ENCODE results near the gene KIF3A. TPM values are rescaled to one million over a fixed set of nuclear protein-coding genes. Genes with fewer than 3 reads are reported as not detected.

KIF3A gene
- total RNA-seq (2014; rRNA removed; shearing (Covaris generic)): 3.1 and 4.0 TPM in 2 replicates

GRCh38 chr5:132736853-132737833, at the start of gene KIF3A:
Gene KIF3A, minus strand, starts transcription at chr5:132737546. Its CDS starts 127 bp downstream, at chr5:132737419.
- DNase-seq (ENCODE audit: low spot score): peak; percentile 98

DNA sequence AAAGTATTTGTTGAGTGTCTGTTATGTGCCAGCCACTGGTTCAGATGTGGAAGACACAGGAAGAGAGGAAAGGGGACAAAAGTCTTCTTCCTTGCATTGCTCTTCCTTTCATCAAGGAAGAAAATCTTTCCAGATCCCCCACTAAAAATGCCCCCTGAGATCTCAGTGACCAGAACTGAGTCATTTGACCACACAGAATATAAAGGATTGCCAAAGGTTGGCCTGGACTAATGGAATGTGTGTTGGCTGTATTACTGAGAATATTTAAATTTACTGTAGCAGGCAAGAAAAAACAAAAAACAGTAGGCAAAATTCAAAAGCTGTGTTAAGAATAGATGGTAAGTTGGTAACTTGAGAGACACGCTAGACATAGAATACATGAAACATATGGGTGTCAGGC, 49.7 kb upstream of the KIF3A start:
- DNase-seq (ENCODE audit: low spot score): no peak

DNA sequence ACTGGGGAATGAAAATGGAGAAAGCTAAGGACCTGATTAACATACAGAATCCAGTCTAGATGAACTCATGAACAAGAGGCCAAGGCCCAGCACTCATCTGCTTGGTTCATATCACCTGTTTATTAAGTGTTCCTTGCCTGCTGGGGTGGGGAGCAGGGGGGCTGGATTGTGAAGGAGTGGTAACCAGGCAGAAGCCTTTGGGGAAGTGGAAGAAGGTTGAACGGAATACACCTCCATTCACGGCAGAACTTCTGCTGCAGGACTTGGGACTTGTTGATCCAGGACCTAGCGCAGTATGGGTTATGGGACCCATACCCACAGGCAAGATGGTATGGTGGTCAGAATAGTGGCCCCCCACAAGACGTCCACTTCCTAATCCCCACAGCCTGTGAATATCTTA, 48.5 kb upstream of the KIF3A start:
- DNase-seq (ENCODE audit: low spot score): no peak

- no peak for DNase-seq (ENCODE audit: low spot score)
Measured at GRCh38 chr5:132785365-132785764, 48.0 kb upstream of the KIF3A start.

GRCh38 chr5:132782101-132782500, 44.8 kb upstream of the KIF3A start:
- no peak for DNase-seq (ENCODE audit: low spot score)

DNA sequence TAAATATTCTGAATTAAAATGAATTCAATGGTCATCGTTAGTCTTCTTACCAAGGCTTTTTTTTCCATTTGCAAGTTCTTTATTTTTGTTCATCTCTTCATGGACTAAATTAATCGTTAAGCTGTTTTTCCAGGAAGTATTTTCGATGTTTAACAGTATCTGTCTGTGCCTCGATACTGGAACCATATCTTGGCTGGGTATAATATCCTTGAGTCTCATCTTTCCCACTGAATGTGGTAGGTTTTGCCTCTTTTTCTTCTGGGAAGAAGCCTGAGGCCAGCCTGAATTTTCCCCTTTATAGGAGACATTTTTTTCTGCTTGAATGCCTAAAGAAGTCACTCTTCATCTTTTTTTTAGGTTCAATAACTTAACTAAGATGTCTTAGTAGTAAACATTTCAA, 43.7 kb upstream of the KIF3A start:
- no peak for DNase-seq (ENCODE audit: low spot score)

DNA sequence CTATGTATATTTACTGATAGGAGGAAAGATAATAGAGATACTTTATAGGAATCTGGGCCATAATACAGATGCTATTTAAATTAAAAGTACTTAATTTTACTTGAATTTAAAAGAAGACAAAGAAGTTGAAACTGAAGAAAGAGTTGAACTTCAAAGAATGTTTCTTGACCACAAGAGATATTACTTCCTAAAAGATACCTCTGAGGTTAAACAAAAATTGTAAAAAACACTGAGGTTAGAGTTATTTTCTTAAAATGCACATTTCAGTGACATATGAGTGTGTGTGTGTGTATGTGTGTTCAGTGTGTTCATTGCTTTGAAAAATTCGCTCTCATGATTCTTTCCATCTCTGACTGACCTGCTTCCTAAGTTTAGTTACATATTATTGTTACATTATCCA, 43.2 kb upstream of the KIF3A start:
- no peak for DNase-seq (ENCODE audit: low spot score)

GRCh38 chr5:132779961-132780360, 42.6 kb upstream of the KIF3A start:
- DNase-seq (ENCODE audit: low spot score): no peak

DNA sequence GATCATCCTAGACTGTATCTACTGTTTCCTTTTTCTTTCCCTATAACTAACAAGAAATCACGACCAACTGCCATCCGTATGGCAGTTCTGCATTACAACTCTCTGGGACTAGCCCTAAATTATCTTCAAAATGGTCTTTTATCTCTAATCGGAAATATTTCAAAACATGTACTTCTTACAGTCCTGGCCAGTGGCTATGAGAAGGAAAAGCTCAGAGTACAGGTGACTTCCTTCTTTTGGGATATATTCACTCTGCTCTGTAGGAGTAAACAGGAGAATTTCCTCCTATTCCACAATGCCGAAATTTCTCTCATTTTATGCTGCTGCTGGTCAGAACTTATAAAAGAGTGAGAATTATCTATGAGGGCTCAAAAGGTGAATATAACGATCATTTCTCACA, 41.5 kb upstream of the KIF3A start:
- DNase-seq (ENCODE audit: low spot score): no peak

GRCh38 chr5:132778129-132778528, 40.8 kb upstream of the KIF3A start:
- no peak for DNase-seq (ENCODE audit: low spot score)

- peak; percentile 31 for DNase-seq (ENCODE audit: low spot score)
Measured at GRCh38 chr5:132777209-132778069, 40.1 kb upstream of the KIF3A start, which contains the start of gene SEPTIN8. Gene SEPTIN8, minus strand, starts transcription at chr5:132777239. Its CDS starts 102 bp downstream, at chr5:132777137.

DNA sequence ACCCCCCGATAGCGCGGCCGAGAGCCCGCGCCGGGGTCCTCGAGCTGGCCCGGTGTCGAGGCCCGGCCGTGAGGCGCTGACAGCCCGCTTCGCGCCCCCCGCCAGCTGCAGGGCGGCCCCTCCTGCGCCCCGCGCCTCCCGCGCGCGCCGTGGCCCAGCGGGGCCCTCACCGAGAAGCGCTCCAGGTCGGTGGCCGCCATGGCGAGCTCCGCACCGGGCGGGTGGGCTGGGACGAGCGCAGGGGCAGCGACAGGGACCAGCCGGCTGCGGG, 39.5 kb upstream of the KIF3A start:
- no peak for DNase-seq (ENCODE audit: low spot score)

DNA sequence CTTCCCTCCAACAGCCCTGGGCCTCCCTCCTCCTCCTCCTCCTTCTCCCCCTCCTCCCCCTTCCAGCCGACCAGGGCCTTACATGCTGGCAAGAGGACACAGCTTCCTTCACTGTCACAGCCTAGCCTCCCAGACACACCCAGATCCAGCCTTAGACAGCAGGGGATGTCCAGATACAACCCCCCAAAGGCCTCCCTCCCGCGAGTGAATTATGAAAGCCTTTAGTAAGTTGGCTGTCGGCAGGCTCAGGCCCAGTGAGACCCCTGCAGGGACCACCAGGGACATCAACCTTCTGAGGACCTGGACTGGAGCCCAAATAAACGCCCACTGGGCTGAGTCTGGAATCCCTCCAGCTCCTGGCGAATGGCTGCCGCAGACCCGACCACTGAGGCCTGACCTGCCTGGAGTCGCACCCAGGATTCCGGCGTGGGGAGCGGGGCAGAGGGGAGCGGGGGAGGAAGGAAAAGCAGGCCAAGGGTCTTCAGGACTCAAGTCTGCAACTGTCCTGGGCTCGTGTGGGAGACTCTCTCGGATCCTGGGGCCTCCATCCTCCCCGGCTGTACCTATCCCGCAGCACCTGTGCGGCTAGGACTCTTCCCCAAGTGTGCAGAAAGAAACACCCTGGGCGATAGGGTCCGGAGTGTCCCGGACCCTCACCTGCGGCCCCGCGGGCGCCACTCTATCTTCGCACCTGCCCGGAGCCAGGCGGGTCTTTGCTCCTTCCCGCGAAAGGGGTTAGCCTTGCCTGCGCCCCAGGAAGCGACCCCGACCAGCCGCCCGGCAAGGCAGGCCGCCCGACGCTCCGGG, 39.0 kb upstream of the KIF3A start:
- DNase-seq (ENCODE audit: low spot score): peak; percentile 30

- DNase-seq (ENCODE audit: low spot score): peak; percentile 52
Measured at GRCh38 chr5:132775476-132775961, 38.2 kb upstream of the KIF3A start.

DNA sequence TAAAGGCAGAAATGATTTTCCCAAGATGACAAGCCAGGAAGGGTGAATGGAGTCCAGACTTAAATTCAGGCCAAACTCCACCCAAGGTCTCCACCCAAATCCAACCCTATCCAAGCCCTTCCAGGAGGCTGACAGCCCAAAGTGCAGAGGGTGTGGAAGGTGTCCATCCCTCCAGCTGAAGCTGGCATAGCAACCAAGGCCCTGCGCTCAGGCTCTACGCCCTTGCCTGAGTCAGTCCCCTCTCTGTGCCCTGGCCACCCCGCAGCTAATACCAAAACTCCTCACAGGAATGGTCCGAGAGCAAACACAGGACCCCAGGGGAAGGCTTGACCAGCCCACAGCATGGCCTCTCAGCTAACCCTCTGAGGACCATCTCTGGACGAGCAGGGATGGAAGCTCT, 37.5 kb upstream of the KIF3A start:
- no peak for DNase-seq (ENCODE audit: low spot score)

GRCh38 chr5:132774406-132774805, 37.1 kb upstream of the KIF3A start:
- peak; percentile 60 for DNase-seq (ENCODE audit: low spot score)

- DNase-seq (ENCODE audit: low spot score): no peak
Measured at GRCh38 chr5:132773601-132774355, 36.4 kb upstream of the KIF3A start.

DNA sequence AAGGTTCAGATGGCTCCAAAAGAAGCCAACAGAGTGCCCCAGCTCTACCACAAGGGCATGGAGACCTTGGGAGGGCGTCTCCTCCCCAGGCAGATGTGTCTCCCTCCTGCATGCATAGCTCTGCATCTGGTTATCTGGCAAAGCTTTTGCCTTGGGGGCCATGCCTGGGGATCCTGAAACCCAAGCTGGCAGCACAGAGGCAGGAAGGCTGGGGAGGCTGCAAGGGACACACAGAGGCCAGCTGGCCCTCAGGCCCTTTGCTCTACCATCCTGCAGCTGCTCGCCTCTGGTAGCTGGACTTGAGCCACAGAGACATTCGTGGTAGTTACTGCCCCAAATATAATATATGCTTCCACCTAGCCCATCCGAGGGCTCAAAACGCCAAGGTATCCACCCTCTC, 35.8 kb upstream of the KIF3A start:
- DNase-seq (ENCODE audit: low spot score): no peak

DNA sequence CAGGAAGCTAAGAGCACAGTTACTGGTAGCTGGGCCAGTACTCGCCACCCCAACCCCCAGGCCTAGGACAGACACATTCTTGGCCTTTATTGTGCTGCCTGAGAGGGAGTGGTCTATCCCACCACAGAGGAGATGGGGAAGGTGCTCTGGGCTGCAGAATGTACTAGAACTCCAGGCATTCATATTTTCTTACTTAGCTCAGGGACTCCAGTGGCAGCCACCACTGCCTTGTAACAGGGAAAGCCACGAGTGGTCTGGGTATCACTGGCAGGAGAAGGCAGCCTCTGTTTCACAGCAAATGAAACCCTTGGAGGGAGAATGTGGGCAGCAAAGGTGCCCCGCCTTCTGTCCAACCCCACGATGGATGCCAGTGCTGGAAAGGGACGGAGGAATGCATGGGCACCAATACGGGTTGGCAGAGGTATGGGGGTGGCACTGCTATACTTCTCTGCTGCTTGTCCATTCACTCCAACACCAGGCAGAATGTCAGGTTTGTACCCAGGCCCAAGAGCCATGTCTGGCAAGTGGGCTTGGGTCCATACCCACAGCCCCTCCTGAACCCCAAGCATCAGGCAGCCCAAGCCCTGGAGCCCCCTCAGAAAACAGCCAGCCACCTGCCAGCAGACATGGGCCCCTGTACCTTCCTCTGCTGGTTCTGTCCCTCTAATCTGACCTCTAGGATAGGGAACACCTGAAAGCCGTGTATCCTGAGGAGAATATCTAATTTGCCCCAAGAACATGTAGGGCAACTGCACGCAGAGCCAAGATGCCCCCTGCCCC, 35.1 kb upstream of the KIF3A start:
- DNase-seq (ENCODE audit: low spot score): no peak

GRCh38 chr5:132771503-132771998, 34.2 kb upstream of the KIF3A start:
- no peak for DNase-seq (ENCODE audit: low spot score)

All from HT-29 (cell line).